AG04449 (cell line): ENCODE measurements around the gene IGSF21.

ENCODE experiments used
- CTCF ChIA-PET: fragments of 350-600 bp; formaldehyde crosslinking; extraction: SDS; loops from one replicate; lab custom pipeline; 2021; ENCODE audit warnings: antibody characterized with exemption; lab: Yijun Ruan, JAX
- POLR2A ChIA-PET: fragments of 400-600, 350-600 bp; formaldehyde crosslinking; extraction: SDS; loops from one replicate; lab custom pipeline; 2020; ENCODE audit warnings: antibody characterized with exemption, inconsistent platforms; lab: Yijun Ruan, JAX
- DNase-seq: peaks from one replicate; pipeline ENCODE4 v3.0.0-alpha.2; 2010; ENCODE audit warnings: low read depth, low spot score
- H3K4me3 ChIP-seq: 2 replicates; pipeline ENCODE4 v1.5.1; 2011; ENCODE audit warnings: low read depth, mild to moderate bottlenecking, control low read depth, low read length
- CTCF ChIP-seq: IDR thresholded peaks from one replicate; pipeline ENCODE4 v1.5.1; 2011; ENCODE audit warnings: mild to moderate bottlenecking, moderate library complexity, low read length, control low read depth, inconsistent platforms; ENCODE audit not compliant: insufficient read depth; ENCODE audit errors: missing control alignments

Gene IGSF21

GRCh38 chr1:18149027-18149641, 41.5 kb downstream of the IGSF21 start:
- H3K4me3 ChIP-seq: no peak overlapping the region
- DNase-seq: no peak
- TF ChIP-seq CTCF: no peak
- POLR2A ChIA-PET: no interaction called here
- CTCF ChIA-PET: no interaction called here

- CTCF ChIA-PET: no interaction called here
- no peak overlapping the region for H3K4me3 ChIP-seq
- TF ChIP-seq CTCF: no peak
- no peak for DNase-seq
- POLR2A ChIA-PET: no interaction called here
Observed at GRCh38 chr1:18151436-18152122, 44.0 kb downstream of the IGSF21 start.

GRCh38 chr1:18154430-18155194, 47.0 kb downstream of the IGSF21 start:
- no peak for DNase-seq
- H3K4me3 ChIP-seq: no peak overlapping the region
- POLR2A ChIA-PET: no interaction called here
- CTCF ChIA-PET: no interaction called here
- TF ChIP-seq CTCF: no peak

- no peak for DNase-seq
- no peak overlapping the region for H3K4me3 ChIP-seq
- POLR2A ChIA-PET: no interaction called here
- CTCF ChIA-PET: no interaction called here
- no peak for TF ChIP-seq CTCF
Observed at GRCh38 chr1:18155881-18156385, 48.3 kb downstream of the IGSF21 start.

- ChIA-PET POLR2A (no interaction called here), CTCF (no interaction called here)
- TF ChIP-seq CTCF: no peak
- no peak for DNase-seq
- no peak overlapping the region for H3K4me3 ChIP-seq
Observed at GRCh38 chr1:18157352-18157751, 49.8 kb downstream of the IGSF21 start.

GRCh38 chr1:18157968-18158367, 50.4 kb downstream of the IGSF21 start:
- no peak for TF ChIP-seq CTCF
- no peak for DNase-seq
- POLR2A ChIA-PET: no interaction called here
- CTCF ChIA-PET: no interaction called here
- no peak overlapping the region for H3K4me3 ChIP-seq
